ENCODE results near the gene RARS2.

GRCh38 chr6:87588756-87589407, 905 bp downstream of the RARS2 start:
- TF ChIP-seq POLR2A (IDR thresholded peaks at IDR 0.05) (no peak), CTCF (IDR thresholded peaks at IDR 0.05) (no peak), POLR2AphosphoS5 (IDR thresholded peaks at IDR 0.05) (no peak)
